Measurements from ENCODE around the gene GPX6.

GPX6 gene

DNA sequence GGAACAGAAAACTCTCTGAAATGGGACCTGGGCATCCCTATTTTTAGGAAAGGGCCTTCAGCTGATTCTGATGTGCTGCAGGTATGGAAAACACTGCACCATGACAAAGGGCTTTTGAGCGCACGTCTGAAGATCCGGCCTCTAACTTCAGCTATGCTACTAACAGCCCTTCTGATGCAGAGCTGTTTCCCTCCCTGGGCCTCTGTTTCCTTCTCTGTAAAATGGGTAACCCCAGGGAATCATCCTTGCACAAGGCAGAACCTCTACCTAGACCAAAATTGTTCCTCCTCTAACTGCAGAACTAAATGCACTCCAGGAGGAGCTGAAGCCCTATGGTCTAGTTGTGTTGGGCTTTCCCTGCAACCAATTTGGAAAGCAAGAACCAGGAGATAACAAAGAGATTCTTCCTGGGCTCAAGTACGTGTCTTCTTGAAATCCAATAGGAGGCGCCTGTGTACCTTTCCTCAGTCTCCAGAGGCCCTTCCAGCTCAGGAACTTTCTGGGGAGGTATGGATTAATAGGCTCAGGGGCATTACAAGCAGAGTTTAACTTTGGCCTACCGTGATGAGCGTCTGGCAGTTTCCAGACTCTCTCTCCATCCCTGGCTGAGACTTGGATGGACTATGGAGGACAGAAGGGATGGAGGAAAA is 16.0 kb upstream of the GPX6 start:
- no peak for DNase-seq (ENCODE audit: low read depth in 1 of 2, low spot score in 1 of 2)
- no peak overlapping the region for H3K4me3 ChIP-seq (replicated peaks; ENCODE audit: insufficient read depth, low read length)
- TF ChIP-seq GABPA (IDR thresholded peaks at IDR 0.05; ENCODE audit: low read depth) (no peak), POLR2AphosphoS5 (IDR thresholded peaks at IDR 0.05; ENCODE audit: low read depth) (no peak), SPI1 (IDR thresholded peaks at IDR 0.05; ENCODE audit: borderline replicate concordance, low read depth) (no peak)
- TF ChIP-seq, protein P1, sequence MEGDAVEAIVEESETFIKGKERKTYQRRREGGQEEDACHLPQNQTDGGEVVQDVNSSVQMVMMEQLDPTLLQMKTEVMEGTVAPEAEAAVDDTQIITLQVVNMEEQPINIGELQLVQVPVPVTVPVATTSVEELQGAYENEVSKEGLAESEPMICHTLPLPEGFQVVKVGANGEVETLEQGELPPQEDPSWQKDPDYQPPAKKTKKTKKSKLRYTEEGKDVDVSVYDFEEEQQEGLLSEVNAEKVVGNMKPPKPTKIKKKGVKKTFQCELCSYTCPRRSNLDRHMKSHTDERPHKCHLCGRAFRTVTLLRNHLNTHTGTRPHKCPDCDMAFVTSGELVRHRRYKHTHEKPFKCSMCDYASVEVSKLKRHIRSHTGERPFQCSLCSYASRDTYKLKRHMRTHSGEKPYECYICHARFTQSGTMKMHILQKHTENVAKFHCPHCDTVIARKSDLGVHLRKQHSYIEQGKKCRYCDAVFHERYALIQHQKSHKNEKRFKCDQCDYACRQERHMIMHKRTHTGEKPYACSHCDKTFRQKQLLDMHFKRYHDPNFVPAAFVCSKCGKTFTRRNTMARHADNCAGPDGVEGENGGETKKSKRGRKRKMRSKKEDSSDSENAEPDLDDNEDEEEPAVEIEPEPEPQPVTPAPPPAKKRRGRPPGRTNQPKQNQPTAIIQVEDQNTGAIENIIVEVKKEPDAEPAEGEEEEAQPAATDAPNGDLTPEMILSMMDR (IDR thresholded peaks at IDR 0.05; ENCODE audit: insufficient read depth, low read length): no peak
- TF ChIP-seq, protein P2, sequence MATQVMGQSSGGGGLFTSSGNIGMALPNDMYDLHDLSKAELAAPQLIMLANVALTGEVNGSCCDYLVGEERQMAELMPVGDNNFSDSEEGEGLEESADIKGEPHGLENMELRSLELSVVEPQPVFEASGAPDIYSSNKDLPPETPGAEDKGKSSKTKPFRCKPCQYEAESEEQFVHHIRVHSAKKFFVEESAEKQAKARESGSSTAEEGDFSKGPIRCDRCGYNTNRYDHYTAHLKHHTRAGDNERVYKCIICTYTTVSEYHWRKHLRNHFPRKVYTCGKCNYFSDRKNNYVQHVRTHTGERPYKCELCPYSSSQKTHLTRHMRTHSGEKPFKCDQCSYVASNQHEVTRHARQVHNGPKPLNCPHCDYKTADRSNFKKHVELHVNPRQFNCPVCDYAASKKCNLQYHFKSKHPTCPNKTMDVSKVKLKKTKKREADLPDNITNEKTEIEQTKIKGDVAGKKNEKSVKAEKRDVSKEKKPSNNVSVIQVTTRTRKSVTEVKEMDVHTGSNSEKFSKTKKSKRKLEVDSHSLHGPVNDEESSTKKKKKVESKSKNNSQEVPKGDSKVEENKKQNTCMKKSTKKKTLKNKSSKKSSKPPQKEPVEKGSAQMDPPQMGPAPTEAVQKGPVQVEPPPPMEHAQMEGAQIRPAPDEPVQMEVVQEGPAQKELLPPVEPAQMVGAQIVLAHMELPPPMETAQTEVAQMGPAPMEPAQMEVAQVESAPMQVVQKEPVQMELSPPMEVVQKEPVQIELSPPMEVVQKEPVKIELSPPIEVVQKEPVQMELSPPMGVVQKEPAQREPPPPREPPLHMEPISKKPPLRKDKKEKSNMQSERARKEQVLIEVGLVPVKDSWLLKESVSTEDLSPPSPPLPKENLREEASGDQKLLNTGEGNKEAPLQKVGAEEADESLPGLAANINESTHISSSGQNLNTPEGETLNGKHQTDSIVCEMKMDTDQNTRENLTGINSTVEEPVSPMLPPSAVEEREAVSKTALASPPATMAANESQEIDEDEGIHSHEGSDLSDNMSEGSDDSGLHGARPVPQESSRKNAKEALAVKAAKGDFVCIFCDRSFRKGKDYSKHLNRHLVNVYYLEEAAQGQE (IDR thresholded peaks at IDR 0.05; ENCODE audit: insufficient replicate concordance, low read depth): no peak
- H3K27me3 ChIP-seq (ENCODE audit: insufficient read depth, poor library complexity, severe bottlenecking): peaks cover 9% of the 10 kb centered on the region
- no peak overlapping the region for H3K27ac ChIP-seq (replicated peaks)

DNA sequence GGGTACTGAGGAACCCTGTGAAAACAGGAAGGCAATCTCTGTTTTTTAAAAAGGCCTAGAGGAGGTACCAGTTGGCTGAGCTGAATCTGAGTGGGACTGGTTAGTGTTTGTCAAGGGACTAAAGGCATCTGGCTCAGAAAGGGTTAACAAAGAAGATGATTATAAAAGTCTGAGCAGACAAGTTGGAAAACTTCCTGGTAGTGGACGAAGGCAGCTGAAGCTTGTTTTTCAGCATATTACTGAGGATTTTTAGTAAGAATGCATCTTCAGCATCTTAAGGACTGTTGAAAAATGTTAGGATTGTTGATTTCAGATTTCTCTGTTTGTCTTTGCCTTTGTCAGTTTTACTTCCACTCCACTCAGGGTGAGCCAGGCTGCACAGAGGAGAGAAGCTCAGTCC is 15.2 kb upstream of the GPX6 start:
- Histone ChIP-seq H3K27ac (replicated peaks) (no peak overlapping the region), H3K27me3 (ENCODE audit: insufficient read depth, poor library complexity, severe bottlenecking) (peaks cover 9% of the 10 kb centered on the region), H3K4me3 (replicated peaks; ENCODE audit: insufficient read depth, low read length) (no peak overlapping the region)
- TF ChIP-seq SPI1 (IDR thresholded peaks at IDR 0.05; ENCODE audit: borderline replicate concordance, low read depth): no peak
- TF ChIP-seq, protein P1 (IDR thresholded peaks at IDR 0.05; ENCODE audit: insufficient read depth, low read length): no peak
- no peak for TF ChIP-seq GABPA (IDR thresholded peaks at IDR 0.05; ENCODE audit: low read depth)
- TF ChIP-seq, protein P2 (IDR thresholded peaks at IDR 0.05; ENCODE audit: insufficient replicate concordance, low read depth): no peak
- TF ChIP-seq POLR2AphosphoS5 (IDR thresholded peaks at IDR 0.05; ENCODE audit: low read depth): no peak
- DNase-seq (ENCODE audit: low read depth in 1 of 2, low spot score in 1 of 2): no peak

DNA sequence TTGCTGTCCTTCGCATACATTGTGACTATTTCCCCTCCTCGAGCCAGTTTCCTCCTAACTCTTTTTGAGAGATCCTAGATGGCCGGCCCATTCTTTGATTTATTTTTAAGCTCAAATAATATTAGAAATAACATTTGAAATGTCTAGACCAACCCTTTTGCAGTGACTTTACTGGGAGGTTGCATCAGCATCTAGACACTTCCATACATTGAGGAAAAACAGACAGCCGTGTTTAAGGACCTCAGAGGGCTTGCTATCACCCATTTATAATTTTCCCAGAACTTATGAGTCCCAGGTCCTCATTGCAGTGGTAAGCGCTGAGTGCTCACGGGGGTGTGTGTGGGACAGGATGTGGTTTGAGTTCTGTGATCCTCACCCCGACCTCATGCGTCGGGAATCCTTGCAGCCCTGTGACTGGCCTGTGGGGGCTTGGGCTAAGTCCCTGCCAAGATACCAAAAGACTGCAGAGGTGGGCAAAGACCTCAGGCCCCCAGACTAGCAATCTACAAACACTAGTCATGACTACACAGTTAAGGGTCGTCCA is 10.0 kb upstream of the GPX6 start, which contains the start of gene GPX5:
Gene GPX5 (plus strand): TSS at position 386 of the 544 bp plus-strand sequence. CDS start 133 bp downstream, at position 519.
- DNase-seq (ENCODE audit: low read depth in 1 of 2, low spot score in 1 of 2): no peak
- TF ChIP-seq GABPA (IDR thresholded peaks at IDR 0.05; ENCODE audit: low read depth) (no peak), POLR2AphosphoS5 (IDR thresholded peaks at IDR 0.05; ENCODE audit: low read depth) (no peak), SPI1 (IDR thresholded peaks at IDR 0.05; ENCODE audit: borderline replicate concordance, low read depth) (no peak)
- TF ChIP-seq, protein P2 (IDR thresholded peaks at IDR 0.05; ENCODE audit: insufficient replicate concordance, low read depth): no peak
- TF ChIP-seq, protein P1 (IDR thresholded peaks at IDR 0.05; ENCODE audit: insufficient read depth, low read length): no peak
- H3K4me3 ChIP-seq (replicated peaks; ENCODE audit: insufficient read depth, low read length): no peak within 1 kb of the TSS
- H3K27ac ChIP-seq (replicated peaks): no peak within 1 kb of the TSS
- peaks cover 21% of the 10 kb centered on the region for H3K27me3 ChIP-seq (ENCODE audit: insufficient read depth, poor library complexity, severe bottlenecking)

All from HL-60 (cell line).